SK-N-SH treated with all-trans-retinoic acid at 6 μM for 48 hours (cell line): ENCODE data around the gene PPARA.

Source experiments
- BACH2 ChIP-seq: fragments of 250-450 bp; sonication (Bioruptor Pico); IDR thresholded peaks from 2 replicates; pipeline ENCODE4 v1.9.0; 2021; ENCODE audit warnings: mild to moderate bottlenecking, borderline replicate concordance
- ESRRG ChIP-seq: fragments of 250-450 bp; sonication (Bioruptor Pico); IDR thresholded peaks from 2 replicates; pipeline ENCODE4 v1.6.1; 2021; ENCODE audit warnings: mild to moderate bottlenecking
- PATZ1 ChIP-seq: fragments of 250-450 bp; sonication (Bioruptor Pico); IDR thresholded peaks from 2 replicates; pipeline ENCODE4 v1.8.0; 2020; ENCODE audit warnings: mild to moderate bottlenecking, moderate library complexity, borderline replicate concordance
- PPARA ChIP-seq: fragments of 250-450 bp; sonication (Bioruptor Pico); IDR thresholded peaks from 2 replicates; pipeline ENCODE4 v1.5.0; 2020; ENCODE audit warnings: mild to moderate bottlenecking, borderline replicate concordance
- RARB ChIP-seq: fragments of 250-450 bp; sonication (Bioruptor Pico); IDR thresholded peaks from 2 replicates; pipeline ENCODE4 v1.8.0; 2021; ENCODE audit warnings: mild to moderate bottlenecking, moderate library complexity
- TCF4 ChIP-seq: fragments of 250-450 bp; sonication (Bioruptor Pico); IDR thresholded peaks from 2 replicates; pipeline ENCODE4 v1.8.0; 2021; ENCODE audit warnings: mild to moderate bottlenecking, moderate library complexity, borderline replicate concordance
- TOX ChIP-seq: fragments of 250-450 bp; sonication (Bioruptor Pico); IDR thresholded peaks from 2 replicates; pipeline ENCODE4 v1.8.0; 2021; ENCODE audit warnings: mild to moderate bottlenecking, moderate library complexity, borderline replicate concordance
- TSHZ2 ChIP-seq: fragments of 250-450 bp; sonication (Bioruptor Pico); IDR thresholded peaks from 2 replicates; pipeline ENCODE4 v1.5.0; 2020; ENCODE audit warnings: mild to moderate bottlenecking, moderate library complexity
- ZFP3 ChIP-seq: fragments of 250-450 bp; sonication (Bioruptor Pico); IDR thresholded peaks from 2 replicates; pipeline ENCODE4 v1.5.0; 2020; ENCODE audit warnings: mild to moderate bottlenecking, moderate library complexity
- ZFP30 ChIP-seq: fragments of 450-650 bp; formaldehyde crosslinking; IDR thresholded peaks from 2 replicates; pipeline ENCODE4 v1.5.0; 2022; ENCODE audit warnings: mild to moderate bottlenecking, moderate library complexity
- ZNF70 ChIP-seq: fragments of 450-650 bp; formaldehyde crosslinking; IDR thresholded peaks from 2 replicates; pipeline ENCODE4 v1.5.0; 2020; ENCODE audit warnings: mild to moderate bottlenecking, moderate library complexity
- ZNF8 ChIP-seq: fragments of 450-650 bp; formaldehyde crosslinking; IDR thresholded peaks from 2 replicates; pipeline ENCODE4 v1.5.0; 2020; ENCODE audit warnings: mild to moderate bottlenecking, moderate library complexity

GRCh38 chr22:46273432-46274148 is 123.3 kb downstream of the PPARA start:
- TF ChIP-seq TOX (CRISPR knock-in tag) (no peak), PATZ1 (CRISPR knock-in tag) (no peak), RARB (CRISPR knock-in tag) (no peak), TSHZ2 (CRISPR knock-in tag) (no peak), ZFP3 (CRISPR knock-in tag) (no peak), BACH2 (CRISPR knock-in tag) (no peak), TCF4 (no peak), ZNF70 (CRISPR knock-in tag) (no peak), ZNF8 (CRISPR knock-in tag) (no peak), ZFP30 (no peak), PPARA (no peak), ESRRG (CRISPR knock-in tag) (no peak)
